IPS DF 6.9 (cell line): ENCODE data around the gene SHANK2.
"Not testable (repeated sequence)": the region's sequence is repeated elsewhere in the genome, so short reads cannot be mapped to it uniquely, and the experiment has no call there.

Source experiments
- DNase-seq: peaks from one replicate; pipeline ENCODE4 v3.0.0-alpha.2; 2013; ENCODE audit warnings: low read depth, low spot score
- H3K27ac ChIP-seq: one replicate; pipeline ENCODE4 v1.5.1; 2013; ENCODE audit warnings: low read length, control low read depth
- H3K27me3 ChIP-seq: 2 replicates; pipeline ENCODE4 v1.6.1; 2013; ENCODE audit warnings: mild to moderate bottlenecking, low read length; ENCODE audit not compliant: control insufficient read depth, insufficient read depth
- H3K36me3 ChIP-seq: 2 replicates; pipeline ENCODE4 v1.6.1; 2013; ENCODE audit warnings: low read length; ENCODE audit not compliant: control insufficient read depth, insufficient read depth
- H3K4me1 ChIP-seq: 2 replicates; pipeline ENCODE4 v1.6.1; 2013; ENCODE audit warnings: low read length; ENCODE audit not compliant: control insufficient read depth, insufficient read depth
- H3K4me3 ChIP-seq: 2 replicates; pipeline ENCODE4 v1.5.1; 2013; ENCODE audit warnings: mild to moderate bottlenecking, low read length
- H3K9me3 ChIP-seq: 2 replicates; pipeline ENCODE4 v1.6.1; 2013; ENCODE audit warnings: low read length, inconsistent platforms; ENCODE audit not compliant: control insufficient read depth, insufficient read depth
- WGBS: extraction: QIAGEN DNeasy Blood & Tissue Kit; methylation state at CpG from one replicate; pipeline ENCODE4 v1.1.7; 2013; ENCODE audit warnings: mixed read lengths, missing lambda C conversion rate; ENCODE audit not compliant: insufficient read length, insufficient coverage; 5-methylcytosine and 5-hydroxymethylcytosine counted together

SHANK2 gene

GRCh38 chr11:71233896-71234852, 18.2 kb downstream of the SHANK2 start:
- H3K36me3 ChIP-seq, DNase-seq, H3K27ac ChIP-seq, H3K27me3 ChIP-seq, H3K9me3 ChIP-seq, H3K4me3 ChIP-seq, H3K4me1 ChIP-seq: not testable (repeated sequence)
- no CpG with 5 or more reads among the region's 22 CpGs for WGBS

DNA sequence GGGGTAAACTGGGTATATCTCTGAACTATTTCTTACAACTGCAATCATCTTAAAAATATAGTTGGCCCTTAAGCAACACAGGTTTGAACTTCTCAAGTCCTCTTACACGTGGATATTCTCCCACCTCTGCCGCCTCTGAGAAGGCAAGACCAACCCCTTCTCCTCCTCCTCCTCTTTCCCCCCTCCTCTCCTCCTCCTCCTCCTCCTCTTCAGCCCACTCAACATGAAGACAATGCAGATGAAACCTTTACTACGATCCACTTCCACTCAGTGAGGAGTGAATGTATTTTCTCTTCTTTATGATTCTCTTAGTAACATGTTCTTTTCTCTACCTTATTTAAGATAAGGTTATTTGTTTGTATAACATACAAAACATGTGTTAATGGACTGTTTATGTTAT, 20.0 kb downstream of the SHANK2 start:
- Histone ChIP-seq H3K36me3 (no peaks in the 10 kb centered on the region), H3K27me3 (no peaks in the 10 kb centered on the region)
- no CpG with 5 or more reads among the region's 3 CpGs for WGBS

GRCh38 chr11:71228961-71229360, 23.4 kb downstream of the SHANK2 start:
- no peaks in the 10 kb centered on the region; the same call in none of the 2 replicates for H3K4me1 ChIP-seq
- no peaks in the 10 kb centered on the region for H3K9me3 ChIP-seq
- H3K4me3 ChIP-seq = no peak overlapping the region
- no CpG with 5 or more reads among the region's 1 CpG for WGBS
- DNase-seq = no peak
- H3K36me3 ChIP-seq = no peaks in the 10 kb centered on the region
- no peaks in the 10 kb centered on the region for H3K27me3 ChIP-seq
- H3K27ac ChIP-seq = no peak overlapping the region

More for the DNA sequence above, 20.0 kb downstream of the SHANK2 start:
- no peak for DNase-seq
- Histone ChIP-seq H3K4me3 (no peak overlapping the region), H3K9me3 (no peaks in the 10 kb centered on the region), H3K4me1 (no peaks in the 10 kb centered on the region; the same call in none of the 2 replicates), H3K27ac (no peak overlapping the region)

GRCh38 chr11:71227058-71227659, 25.2 kb downstream of the SHANK2 start:
- no CpG with 5 or more reads among the region's 1 CpG for WGBS
- Histone ChIP-seq H3K27me3 (no peaks in the 10 kb centered on the region), H3K4me1 (peaks cover 3% of the 10 kb centered on the region; the same call in 1 of the 2 replicates), H3K4me3 (no peak overlapping the region), H3K9me3 (no peaks in the 10 kb centered on the region), H3K36me3 (peaks cover 8% of the 10 kb centered on the region), H3K27ac (no peak overlapping the region)
- no peak for DNase-seq

- Histone ChIP-seq H3K27ac (no peak overlapping the region), H3K9me3 (no peaks in the 10 kb centered on the region), H3K36me3 (peaks cover 8% of the 10 kb centered on the region), H3K4me1 (peaks cover 3% of the 10 kb centered on the region; the same call in 1 of the 2 replicates), H3K27me3 (no peaks in the 10 kb centered on the region), H3K4me3 (no peak overlapping the region)
- WGBS = no CpG with 5 or more reads among the region's 23 CpGs
- DNase-seq = no peak
These were observed 28.4 kb downstream of the SHANK2 start for GRCh38 chr11:71223671-71224660.

DNA sequence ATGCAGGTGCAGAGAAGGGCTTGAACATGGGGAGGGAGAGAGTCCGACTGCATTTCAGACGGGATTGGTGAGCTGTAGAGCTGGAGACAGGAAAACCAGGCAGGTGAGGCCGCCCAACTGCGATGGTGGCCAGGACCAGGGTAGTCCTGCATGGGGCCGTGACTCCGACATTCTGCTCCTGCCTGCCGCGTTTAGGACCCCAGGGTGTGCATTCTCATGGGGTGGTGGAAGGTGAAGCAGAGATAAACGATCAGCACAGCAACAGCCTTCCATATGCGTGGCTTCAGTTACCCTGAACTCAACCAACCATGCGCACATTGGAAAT, 29.3 kb downstream of the SHANK2 start:
- Histone ChIP-seq H3K9me3 (no peaks in the 10 kb centered on the region), H3K27me3 (no peaks in the 10 kb centered on the region), H3K4me3 (no peak overlapping the region), H3K27ac (no peak overlapping the region), H3K36me3 (peaks cover 8% of the 10 kb centered on the region), H3K4me1 (peaks cover 3% of the 10 kb centered on the region; the same call in 1 of the 2 replicates)
- DNase-seq = no peak
- no CpG with 5 or more reads among the region's 11 CpGs for WGBS

- no peak for DNase-seq
- H3K4me1 ChIP-seq = peaks cover 3% of the 10 kb centered on the region; the same call in 1 of the 2 replicates
- WGBS = no CpG with 5 or more reads among the region's 22 CpGs
These were observed 29.9 kb downstream of the SHANK2 start for GRCh38 chr11:71222318-71223080.

GRCh38 chr11:71221821-71222220, 30.6 kb downstream of the SHANK2 start:
- WGBS = no CpG with 5 or more reads among the region's 10 CpGs
- no peaks in the 10 kb centered on the region for H3K9me3 ChIP-seq

More at GRCh38 chr11:71222318-71223080, 29.9 kb downstream of the SHANK2 start:
- Histone ChIP-seq H3K27me3 (no peaks in the 10 kb centered on the region), H3K27ac (no peak overlapping the region), H3K9me3 (no peaks in the 10 kb centered on the region), H3K4me3 (no peak overlapping the region), H3K36me3 (peaks cover 8% of the 10 kb centered on the region)

GRCh38 chr11:71221201-71221600, 31.2 kb downstream of the SHANK2 start:
- Histone ChIP-seq H3K9me3 (no peaks in the 10 kb centered on the region), H3K4me1 (peaks cover 3% of the 10 kb centered on the region; the same call in 1 of the 2 replicates), H3K4me3 (no peak overlapping the region), H3K36me3 (peaks cover 8% of the 10 kb centered on the region), H3K27me3 (no peaks in the 10 kb centered on the region), H3K27ac (no peak overlapping the region)
- no CpG with 5 or more reads among the region's 4 CpGs for WGBS
- DNase-seq = no peak

More at GRCh38 chr11:71221821-71222220, 30.6 kb downstream of the SHANK2 start:
- no peaks in the 10 kb centered on the region for H3K27me3 ChIP-seq
- H3K36me3 ChIP-seq = peaks cover 8% of the 10 kb centered on the region
- H3K4me3 ChIP-seq = no peak overlapping the region
- no peak for DNase-seq
- H3K27ac ChIP-seq = no peak overlapping the region
- H3K4me1 ChIP-seq = peaks cover 3% of the 10 kb centered on the region; the same call in 1 of the 2 replicates
